ENCODE results near the gene ADI1.
"Not testable (repeated sequence)": the region's sequence is repeated elsewhere in the genome, so short reads cannot be mapped to it uniquely, and the experiment has no call there.

The ADI1 gene

GRCh38 chr2:3494984-3495666 lies 24.2 kb downstream of the ADI1 start:
- in situ Hi-C loops (cut with HindIII; ENCODE audit: low sequenced_read_pairs) = no loop called here

DNA sequence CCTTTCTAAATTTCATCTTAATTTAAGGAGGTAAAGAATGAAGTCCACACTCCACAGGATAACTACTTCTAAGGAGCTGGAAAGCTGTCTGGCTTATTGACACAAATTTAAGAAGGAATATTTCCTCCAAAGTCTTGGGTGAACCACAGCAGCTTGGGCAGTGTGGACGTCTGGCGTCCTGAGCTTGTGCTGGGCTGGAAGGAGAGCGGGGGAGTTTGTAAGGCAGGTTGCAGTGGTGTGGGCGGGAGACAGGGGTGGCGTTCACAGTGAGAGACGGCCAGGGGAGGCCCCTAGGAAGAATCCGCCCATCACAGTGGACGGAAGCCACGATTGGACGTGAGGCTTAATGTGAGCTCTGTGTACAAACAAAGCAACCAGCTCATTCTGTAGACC lies 25.7 kb downstream of the ADI1 start:
- in situ Hi-C loops (cut with HindIII; ENCODE audit: low sequenced_read_pairs) = no loop called here

- in situ Hi-C loops (cut with HindIII; ENCODE audit: low sequenced_read_pairs) = no loop called here
Observed at GRCh38 chr2:3492951-3493614, 26.2 kb downstream of the ADI1 start.

GRCh38 chr2:3492475-3492787 lies 26.9 kb downstream of the ADI1 start:
- in situ Hi-C loops (cut with HindIII; ENCODE audit: low sequenced_read_pairs) = not testable (repeated sequence)

DNA sequence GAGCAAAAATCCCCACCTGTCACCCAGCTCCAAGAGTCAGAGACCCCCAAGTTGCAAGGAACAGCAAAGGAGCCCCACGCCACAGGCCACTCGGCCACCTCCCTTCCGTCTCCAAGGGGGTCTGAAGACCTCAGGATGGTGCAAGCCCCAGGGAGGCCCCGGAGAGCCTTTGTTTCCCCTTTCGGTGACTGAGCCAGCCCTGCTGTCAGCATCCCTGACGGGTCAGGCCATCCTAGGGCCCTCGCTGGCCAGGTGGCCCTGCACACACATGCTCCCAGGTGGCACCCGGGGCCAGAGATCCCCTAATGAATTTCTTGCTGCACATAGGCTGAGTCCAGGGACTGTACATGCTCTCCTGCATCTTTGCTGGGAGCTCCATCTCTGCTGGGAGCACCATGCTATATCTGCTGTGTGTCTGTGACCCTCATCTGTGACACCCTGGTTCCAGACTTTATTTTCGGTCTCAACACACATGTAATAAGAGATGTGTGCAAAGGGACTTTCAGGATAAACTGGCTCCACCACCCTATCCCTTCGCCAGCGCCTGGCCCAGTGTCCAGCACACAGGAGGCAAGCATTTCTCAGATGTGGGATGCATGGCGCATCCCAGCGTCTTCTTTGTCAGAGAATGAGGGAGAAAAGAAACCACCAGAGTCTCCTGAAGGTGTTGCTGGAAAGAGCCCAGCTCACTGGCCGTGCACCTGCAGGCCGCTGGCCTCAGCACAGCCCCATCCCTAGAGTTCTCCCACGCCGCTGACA lies 27.4 kb downstream of the ADI1 start:
- in situ Hi-C loops (cut with HindIII; ENCODE audit: low sequenced_read_pairs) = no loop called here

DNA sequence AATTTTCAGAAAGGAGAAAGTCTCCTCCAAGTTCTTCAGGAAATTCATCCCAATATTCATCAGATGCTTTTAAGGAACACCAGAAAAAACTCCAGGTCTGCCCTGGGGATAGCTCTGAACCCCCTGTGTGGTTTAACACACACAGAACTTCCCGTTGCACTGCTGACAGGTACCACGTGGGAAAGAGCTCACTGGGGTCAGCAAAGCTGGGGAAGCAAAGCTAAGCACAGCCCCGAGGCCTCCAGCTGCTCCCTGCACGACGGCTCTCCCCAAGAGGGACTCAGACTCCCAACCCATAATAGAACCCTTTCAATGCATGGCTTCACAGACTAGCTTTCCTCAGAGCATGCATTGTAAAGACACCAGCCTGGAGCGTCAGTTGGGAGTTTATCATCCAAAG lies 28.0 kb downstream of the ADI1 start:
- in situ Hi-C loops (cut with HindIII; ENCODE audit: low sequenced_read_pairs) = no loop called here

GRCh38 chr2:3490191-3491170 lies 28.9 kb downstream of the ADI1 start:
- in situ Hi-C loops (cut with HindIII; ENCODE audit: low sequenced_read_pairs) = no loop called here

- in situ Hi-C loops (cut with HindIII; ENCODE audit: low sequenced_read_pairs) = no loop called here
Observed at GRCh38 chr2:3489764-3490115, 29.6 kb downstream of the ADI1 start.

GRCh38 chr2:3488855-3489763 lies 30.2 kb downstream of the ADI1 start:
- in situ Hi-C loops (cut with HindIII; ENCODE audit: low sequenced_read_pairs) = no loop called here

DNA sequence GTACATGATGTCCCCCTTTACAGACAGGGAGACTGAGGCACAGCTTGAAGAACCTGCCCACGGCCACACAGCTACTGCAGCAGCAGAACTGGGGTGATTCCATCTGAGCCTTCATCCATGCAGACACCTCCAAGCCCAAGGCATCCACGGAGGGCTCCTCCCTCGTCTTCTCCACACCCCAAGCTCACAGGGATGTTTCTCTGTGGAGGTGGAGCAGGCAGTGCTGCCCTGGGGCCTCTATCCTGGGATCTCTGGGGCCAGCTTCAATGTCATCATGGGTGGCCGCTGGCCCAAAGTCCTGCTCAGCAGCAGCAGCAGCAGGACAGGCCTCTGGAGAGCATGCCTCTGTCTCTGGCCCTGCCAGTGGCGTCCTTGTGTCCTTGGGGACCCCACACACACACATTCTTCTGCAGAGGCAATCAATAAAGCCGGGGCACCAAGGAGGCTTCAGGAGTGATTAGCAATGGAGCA lies 31.2 kb downstream of the ADI1 start:
- in situ Hi-C loops (cut with HindIII; ENCODE audit: low sequenced_read_pairs) = no loop called here

DNA sequence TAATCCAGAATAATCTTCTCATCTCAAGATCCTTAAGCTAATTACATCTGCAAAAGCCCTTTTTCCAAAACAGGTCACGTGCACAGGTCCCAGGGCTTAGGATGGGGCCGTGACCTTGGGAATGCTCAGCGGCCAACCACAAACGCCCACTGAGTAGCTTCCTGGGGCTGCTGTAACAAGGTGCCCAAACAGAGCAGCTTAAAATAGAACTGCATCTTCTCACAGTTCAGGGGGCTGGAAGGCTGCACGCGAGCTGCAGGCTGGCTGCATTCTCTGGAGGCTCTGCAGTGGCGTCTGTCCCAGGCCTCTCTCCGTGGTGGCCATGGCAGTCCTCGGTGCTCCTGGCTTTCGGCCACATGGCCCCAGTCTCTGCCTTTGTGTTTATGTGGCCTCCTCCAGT lies 31.9 kb downstream of the ADI1 start:
- in situ Hi-C loops (cut with HindIII; ENCODE audit: low sequenced_read_pairs) = no loop called here

DNA sequence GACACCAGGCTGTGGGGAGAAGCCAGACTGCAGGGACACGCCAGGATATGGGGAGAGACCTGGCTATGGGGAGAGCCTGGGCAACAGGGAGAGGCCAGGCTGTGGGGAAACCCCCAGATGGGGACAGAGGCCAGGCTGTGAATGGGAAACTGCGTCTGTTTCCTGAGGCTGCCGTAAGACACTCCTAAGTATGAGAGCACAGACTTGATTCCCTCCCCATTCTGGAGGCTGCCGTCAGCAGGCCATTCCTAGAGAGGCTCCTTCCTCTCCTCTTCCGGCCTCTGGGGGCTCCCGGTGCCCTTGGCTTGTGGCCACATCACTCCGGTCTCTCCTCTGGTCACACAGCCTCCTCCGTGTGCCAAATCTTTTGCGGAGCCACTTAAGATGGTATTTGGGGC lies 32.3 kb downstream of the ADI1 start:
- in situ Hi-C loops (cut with HindIII; ENCODE audit: low sequenced_read_pairs) = no loop called here

- in situ Hi-C loops (cut with HindIII; ENCODE audit: low sequenced_read_pairs) = no loop called here
Observed at GRCh38 chr2:3486047-3487027, 33.0 kb downstream of the ADI1 start.

GRCh38 chr2:3485166-3485565 lies 34.2 kb downstream of the ADI1 start:
- in situ Hi-C loops (cut with HindIII; ENCODE audit: low sequenced_read_pairs) = no loop called here

- in situ Hi-C loops (cut with HindIII; ENCODE audit: low sequenced_read_pairs) = no loop called here
Observed at GRCh38 chr2:3483986-3484960, 35.1 kb downstream of the ADI1 start.

DNA sequence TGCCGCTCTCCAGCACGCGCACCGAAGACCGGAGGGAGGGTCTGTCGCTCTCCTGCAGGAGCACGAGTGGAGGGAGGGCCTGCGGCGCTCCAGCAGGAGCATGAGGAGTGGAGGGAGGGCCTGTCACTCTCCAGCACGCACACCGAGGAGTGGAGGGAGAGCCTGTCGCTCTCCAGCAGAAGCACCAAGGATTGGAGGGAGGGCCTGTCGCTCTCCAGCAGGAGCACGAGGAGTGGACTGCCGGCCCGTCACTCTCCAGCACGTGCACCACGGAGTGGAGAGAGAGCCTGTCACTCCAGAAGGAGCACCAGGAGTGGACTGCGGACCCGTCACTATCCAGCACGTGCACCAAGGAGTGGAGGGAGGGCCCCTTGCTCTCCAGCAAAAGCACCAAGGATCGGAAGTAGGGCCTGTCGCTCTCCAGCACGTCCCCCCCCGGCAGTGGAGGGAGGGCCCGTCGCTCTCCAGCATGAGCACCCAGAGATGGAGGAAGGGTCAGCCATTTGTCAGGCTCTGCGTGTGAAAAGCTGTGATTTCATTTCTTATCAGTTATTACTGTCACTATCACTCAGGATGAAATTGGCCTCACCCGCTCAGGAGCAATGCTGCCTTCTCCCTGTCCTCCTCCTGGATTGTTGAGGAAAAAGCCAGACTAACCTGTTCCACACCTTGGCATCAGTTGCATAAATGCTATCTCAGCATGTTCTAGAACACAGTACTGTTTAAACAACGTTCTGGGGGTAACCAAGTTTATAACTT lies 35.9 kb downstream of the ADI1 start:
- in situ Hi-C loops (cut with HindIII; ENCODE audit: low sequenced_read_pairs) = no loop called here

GRCh38 chr2:3482363-3482821 lies 36.9 kb downstream of the ADI1 start:
- in situ Hi-C loops (cut with HindIII; ENCODE audit: low sequenced_read_pairs) = no loop called here

All from DLD1 (cell line).